Suppressor macrophage treated with lipopolysaccharide for 1 hour (primary cell): ENCODE results near the gene COL20A1.

Experiments used
- DNase-seq, 3 donors: peaks; one replicate each; pipeline ENCODE4 v3.0.0-alpha.2; 2020 to 2022

The COL20A1 gene

GRCh38 chr20:63278661-63279060, 14.3 kb upstream of the COL20A1 start:
- DNase-seq, result no peak

- DNase-seq, result no peak
Observed at GRCh38 chr20:63279931-63280330, 13.1 kb upstream of the COL20A1 start.

GRCh38 chr20:63280371-63280770, 12.6 kb upstream of the COL20A1 start:
- DNase-seq, result no peak

GRCh38 chr20:63280929-63281545, 11.9 kb upstream of the COL20A1 start:
- DNase-seq, result no peak

- DNase-seq, result no peak
Observed at GRCh38 chr20:63281742-63282665, 11.0 kb upstream of the COL20A1 start.

GRCh38 chr20:63282946-63283345, 10.0 kb upstream of the COL20A1 start:
- DNase-seq, result no peak

GRCh38 chr20:63283397-63284082, 9.4 kb upstream of the COL20A1 start:
- no peak for DNase-seq

- DNase-seq, result no peak
Observed at GRCh38 chr20:63284083-63284440, 8.9 kb upstream of the COL20A1 start.

GRCh38 chr20:63284544-63284949, 8.4 kb upstream of the COL20A1 start:
- peak in 1 of 3 donors; percentile 31 for DNase-seq

- no peak for DNase-seq
Observed at GRCh38 chr20:63284981-63285524, 7.9 kb upstream of the COL20A1 start.

- no peak for DNase-seq
Observed at GRCh38 chr20:63285636-63286615, 7.1 kb upstream of the COL20A1 start.

- DNase-seq, result no peak
Observed at GRCh38 chr20:63286781-63287696, 5.9 kb upstream of the COL20A1 start.

- no peak for DNase-seq
Observed at GRCh38 chr20:63287697-63288580, 5.0 kb upstream of the COL20A1 start.

- no peak for DNase-seq
Observed at GRCh38 chr20:63288581-63289251, 4.3 kb upstream of the COL20A1 start.

- no peak for DNase-seq
Observed at GRCh38 chr20:63289311-63290135, 3.5 kb upstream of the COL20A1 start.

GRCh38 chr20:63290136-63290676, 2.8 kb upstream of the COL20A1 start:
- DNase-seq, result no peak

- DNase-seq, result peak; percentile 36 to 65 (median 50)
Observed at GRCh38 chr20:63290677-63291472, 2.1 kb upstream of the COL20A1 start.
